OCI-LY7 (cell line): ENCODE results near the gene NAV2. TPM values are rescaled to one million over a fixed set of nuclear protein-coding genes. Genes with fewer than 3 reads are reported as not detected.

Experiments
- BruUV-seq: library from RNA; stranded (reverse); fragments of 400-500 nt; replicated peaks from 2 replicates; lab custom pipeline; 2021; lab: Mats Ljungman, UMichigan
- CTCF ChIA-PET: fragments of 300-600 bp; sonication (Branson Sonifier 250); formaldehyde crosslinking; loops from one replicate; lab custom pipeline; 2022; ENCODE audit warnings: antibody characterized with exemption; ENCODE audit not compliant: unreplicated experiment; lab: Charles Lee
- POLR2A ChIA-PET: fragments of 300-600 bp; sonication (Branson Sonifier 250); formaldehyde crosslinking; loops from one replicate; lab custom pipeline; 2022; ENCODE audit warnings: antibody characterized with exemption; lab: Charles Lee
- DNase-seq: peaks from one replicate; pipeline ENCODE4 v3.0.0-alpha.2; 2015; ENCODE audit warnings: low spot score
- H2AFZ ChIP-seq: fragments of 200-600 bp; sonication (generic), shearing (Covaris generic); 2 replicates; pipeline ENCODE4 v1.6.1; 2014; ENCODE audit warnings: mild to moderate bottlenecking, antibody characterized with exemption, low read length, moderate library complexity
- H3K27ac ChIP-seq: fragments of 200-600 bp; sonication (generic); 2 replicates; pipeline ENCODE4 v1.5.1; 2014; ENCODE audit warnings: mixed run types, low read depth, mild to moderate bottlenecking, moderate library complexity, low read length, inconsistent platforms; ENCODE audit not compliant: poor library complexity, severe bottlenecking
- H3K36me3 ChIP-seq: fragments of 200-600 bp; sonication (generic); 2 replicates; pipeline ENCODE4 v1.6.1; 2014; ENCODE audit warnings: mild to moderate bottlenecking, antibody characterized with exemption, low read length, moderate library complexity, mixed read lengths; ENCODE audit not compliant: insufficient read depth
- H3K4me1 ChIP-seq: fragments of 200-600 bp; sonication (generic); 2 replicates; pipeline ENCODE4 v1.5.1; 2014; ENCODE audit warnings: mild to moderate bottlenecking, low read length; ENCODE audit not compliant: insufficient read depth, poor library complexity, severe bottlenecking
- H3K4me2 ChIP-seq: fragments of 200-600 bp; sonication (generic); 2 replicates; pipeline ENCODE4 v1.6.1; 2014; ENCODE audit warnings: mild to moderate bottlenecking, low read length
- H3K4me3 ChIP-seq: fragments of 200-600 bp; sonication (generic); 2 replicates; pipeline ENCODE4 v1.5.1; 2014; ENCODE audit warnings: mild to moderate bottlenecking, low read depth, low read length; ENCODE audit not compliant: poor library complexity, severe bottlenecking
- H3K79me2 ChIP-seq: fragments of 200-600 bp; sonication (generic); 2 replicates; pipeline ENCODE4 v1.6.1; 2016; ENCODE audit warnings: low read depth, mild to moderate bottlenecking, low read length, moderate library complexity, mixed read lengths; ENCODE audit not compliant: insufficient read depth
- H3K9me2 ChIP-seq: fragments of 200-600 bp; sonication (generic); 2 replicates; pipeline ENCODE4 v1.6.1; 2016; ENCODE audit warnings: mild to moderate bottlenecking, low read length, mixed read lengths; ENCODE audit not compliant: insufficient read depth
- H3K9me3 ChIP-seq: fragments of 200-600 bp; sonication (generic); 2 replicates; pipeline ENCODE4 v1.6.1; 2014; ENCODE audit warnings: mild to moderate bottlenecking, mixed run types, low read length, mixed read lengths
- H4K20me1 ChIP-seq: fragments of 200-600 bp; sonication (generic); 2 replicates; pipeline ENCODE4 v1.6.1; 2014; ENCODE audit warnings: mild to moderate bottlenecking, antibody characterized with exemption, low read length, moderate library complexity, mixed read lengths; ENCODE audit not compliant: insufficient read depth
- CTCF ChIP-seq: fragments of 200-600 bp; sonication (generic); conservative IDR thresholded peaks from 2 replicates; pipeline ENCODE4 v1.5.1; 2014; ENCODE audit warnings: mild to moderate bottlenecking, antibody characterized with exemption, low read length, moderate library complexity, mixed read lengths
- EZH2phosphoT487 ChIP-seq: fragments of 200-600 bp; sonication (generic); IDR thresholded peaks from 2 replicates; pipeline ENCODE4 v1.6.1; 2018; ENCODE audit warnings: low read depth, borderline replicate concordance, mild to moderate bottlenecking, mixed run types, antibody characterized with exemption, low read length, moderate library complexity, mixed read lengths
- intact Hi-C: fragments of 100-400 bp; cut with micrococcal nuclease; formaldehyde crosslinking; loops from one replicate; pipeline ENCODE4 v1.10.0; 2022; ENCODE audit not compliant: unreplicated experiment
- total RNA-seq, 2 experiments: library from RNA; depleted of rRNA in 1 of 2; stranded (reverse); fragments of >200 nt in 1 of 2; shearing (Covaris generic) in 1 of 2; gene quantifications; 2 replicates each; pipeline ENCODE4 v1.2.3, GENCODE V29; 2014 to 2022

Gene NAV2
- total RNA-seq, 2 experiments from 2014 or later: 0.06 to 0.68 TPM

DNA sequence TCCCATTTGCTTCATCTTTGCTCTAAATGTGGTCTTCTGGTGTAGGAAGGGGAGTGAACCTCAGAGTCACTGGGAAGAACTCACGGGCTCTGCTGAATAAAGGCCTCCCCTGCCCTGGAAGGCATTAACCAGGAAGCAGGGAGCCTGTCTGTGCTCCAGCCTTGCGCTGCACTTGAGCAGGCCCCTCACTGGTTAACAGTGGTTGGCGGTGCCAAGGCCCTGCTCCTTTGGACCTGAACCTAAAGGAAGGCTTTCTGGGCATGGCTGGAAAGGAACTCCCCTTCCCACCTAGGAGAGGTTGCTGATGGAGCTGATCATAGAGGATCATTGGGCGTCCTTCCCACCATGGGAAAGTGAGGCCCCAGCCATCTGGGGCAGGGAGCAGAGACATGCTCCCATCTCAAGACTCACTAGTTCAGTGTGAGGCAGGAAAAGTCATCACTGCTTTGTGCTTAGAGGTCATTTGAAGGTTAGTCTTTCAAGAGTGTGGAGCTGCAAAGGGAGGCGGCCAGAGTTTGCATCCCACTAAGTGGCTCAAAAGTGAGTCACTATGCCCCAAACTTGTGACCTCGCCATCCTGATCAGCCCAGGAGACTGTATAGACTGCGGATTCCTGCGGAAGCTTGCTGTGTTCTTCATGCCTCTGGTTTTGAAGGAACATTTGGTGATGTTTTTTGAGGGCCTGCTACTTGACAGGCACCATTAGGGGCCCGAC lies 397.3 kb downstream of the NAV2 start:
- no TSS peak for BruUV-seq
- Histone ChIP-seq H2AFZ (no peak overlapping the region), H3K79me2 (no peaks in the 10 kb centered on the region), H3K4me1 (no peaks in the 10 kb centered on the region), H3K4me3 (no peak overlapping the region), H3K4me2 (no peak overlapping the region), H3K9me3 (no peaks in the 10 kb centered on the region), H3K27ac (no peak overlapping the region), H3K36me3 (no peaks in the 10 kb centered on the region), H3K9me2 (no peaks in the 10 kb centered on the region), H4K20me1 (no peaks in the 10 kb centered on the region)
- ChIA-PET CTCF (no interaction called here), POLR2A (interaction anchor here (0.6 kb wide), 1 partner anchor 26 kb away, joined by 3 read pairs; no protein-coding TSS in a partner anchor)
- DNase-seq: no peak
- TF ChIP-seq EZH2phosphoT487 (no peak), CTCF (no peak)
- intact Hi-C loops: loop anchor here (2.0 kb wide), 1 partner anchor 171 kb away; no protein-coding TSS in a partner anchor

DNA sequence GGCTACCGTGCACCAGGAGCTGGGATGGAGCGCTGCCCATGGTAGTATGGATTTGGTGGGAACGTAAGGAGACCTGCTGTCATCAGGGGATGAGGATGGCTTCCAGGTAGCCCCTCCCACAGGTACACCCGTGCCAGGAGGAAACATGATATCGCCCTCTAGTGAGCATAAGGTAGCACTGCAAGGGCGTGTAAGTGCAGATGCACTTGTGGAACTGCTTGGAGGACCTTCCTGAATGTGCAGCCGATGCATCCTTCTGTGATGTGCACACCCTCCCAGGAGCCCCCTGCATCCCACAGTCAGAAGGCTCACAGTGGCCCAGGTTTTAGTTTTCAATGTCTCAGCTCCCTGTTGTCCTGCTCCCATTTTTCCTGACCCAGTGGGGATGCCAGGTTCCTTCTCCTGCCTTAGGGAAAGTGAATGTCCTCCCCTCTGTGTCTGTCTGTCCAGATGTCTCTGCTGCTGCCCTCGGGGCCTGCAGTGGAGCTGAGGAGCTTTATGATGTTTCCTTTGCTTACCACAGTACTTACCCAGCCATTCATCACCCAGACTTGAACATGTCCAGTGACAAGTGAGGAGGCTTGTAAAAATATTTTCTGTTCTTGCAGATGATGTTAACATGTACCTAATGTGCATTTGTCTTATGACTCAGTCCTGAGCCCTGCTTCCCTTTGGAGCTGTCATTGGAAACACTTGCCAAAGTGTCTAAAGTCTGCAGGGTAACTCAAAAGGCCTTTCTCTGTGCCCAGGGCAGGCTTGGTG lies 398.5 kb downstream of the NAV2 start:
- H4K20me1 ChIP-seq: no peaks in the 10 kb centered on the region
- DNase-seq: peak; percentile 65

More for the DNA sequence above, 398.5 kb downstream of the NAV2 start:
- Histone ChIP-seq H3K4me2 (no peak overlapping the region), H3K4me3 (no peak overlapping the region), H3K27ac (no peak overlapping the region), H3K9me3 (no peaks in the 10 kb centered on the region), H3K4me1 (no peaks in the 10 kb centered on the region), H3K79me2 (no peaks in the 10 kb centered on the region), H3K36me3 (no peaks in the 10 kb centered on the region), H3K9me2 (no peaks in the 10 kb centered on the region), H2AFZ (no peak overlapping the region)
- BruUV-seq: no TSS peak
- no peak for TF ChIP-seq EZH2phosphoT487
- peak; percentile 83 for TF ChIP-seq CTCF
- CTCF ChIA-PET: no interaction called here
- intact Hi-C loops: loop anchor here (1.0 to 2.0 kb wide), 2 partner anchors 160 to 172 kb away; no protein-coding TSS in a partner anchor
- POLR2A ChIA-PET: no interaction called here
